ENCODE measurements around the gene CLTC.

Gene CLTC

DNA sequence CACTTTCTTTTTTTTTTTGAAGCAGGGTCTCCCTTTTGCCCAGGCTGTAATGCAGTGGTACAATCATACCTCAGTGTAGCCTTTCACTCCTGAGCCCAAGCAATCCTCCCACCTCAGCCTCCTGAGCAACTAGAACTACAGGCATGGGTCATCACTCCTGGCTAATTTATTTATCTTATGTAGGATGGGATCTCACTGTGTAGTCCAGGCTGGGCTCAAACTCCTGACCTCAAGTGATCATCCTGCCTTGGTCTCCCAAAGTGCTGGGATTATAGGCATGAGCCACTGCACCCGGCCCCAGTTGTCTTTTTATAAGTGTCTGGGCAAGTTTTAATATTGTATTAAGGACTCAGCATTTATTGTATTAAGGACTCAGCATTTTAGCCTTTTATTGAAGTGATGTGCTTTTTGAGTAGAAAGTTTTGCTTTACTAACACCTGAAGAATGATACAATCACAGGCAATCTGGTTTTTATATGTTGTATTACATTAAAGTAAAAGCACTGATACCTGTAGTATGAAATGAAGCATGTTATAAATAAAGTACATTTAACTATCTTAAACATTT lies 110.7 kb downstream of the CLTC start:
- H3K9ac ChIP-seq: no peak overlapping the region
- no peak overlapping the region for H3K27ac ChIP-seq
- peaks cover 48% of the 10 kb centered on the region for H4K20me1 ChIP-seq
- H3K4me1 ChIP-seq: no peaks in the 10 kb centered on the region
- H3K4me3 ChIP-seq: no peak overlapping the region
- no peaks in the 10 kb centered on the region for H3K27me3 ChIP-seq
- H3K9me3 ChIP-seq: no peaks in the 10 kb centered on the region
- TF ChIP-seq Cebpa-rat (IDR thresholded peaks at IDR 0.05): no peak
- H3K4me2 ChIP-seq: no peak overlapping the region
- peaks cover 22% of the 10 kb centered on the region for H3K36me3 ChIP-seq

DNA sequence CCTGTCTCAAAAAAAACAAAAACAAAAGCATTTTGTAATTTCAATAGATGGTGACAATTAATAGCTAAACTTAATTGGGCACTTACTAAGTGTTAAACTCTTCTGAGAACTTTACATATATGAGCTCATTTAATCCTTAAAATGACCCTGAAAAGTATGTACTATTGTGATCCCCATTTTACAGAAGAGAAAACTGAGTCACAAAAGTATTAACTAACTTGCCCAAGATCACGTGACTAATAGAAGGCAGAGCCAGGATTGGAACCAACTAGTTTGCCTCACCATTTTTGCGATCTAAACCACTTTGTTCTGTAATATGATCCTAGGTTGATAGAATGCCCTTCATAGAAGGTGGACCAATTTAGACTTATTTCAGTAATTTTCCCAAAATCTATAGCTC lies 114.0 kb downstream of the CLTC start:
- H3K27me3 ChIP-seq: no peaks in the 10 kb centered on the region
- no peak overlapping the region for H3K27ac ChIP-seq
- H3K9ac ChIP-seq: no peak overlapping the region
- H3K4me2 ChIP-seq: no peak overlapping the region
- TF ChIP-seq Cebpa-rat (IDR thresholded peaks at IDR 0.05): no peak
- H4K20me1 ChIP-seq: peaks cover 25% of the 10 kb centered on the region; the same call in 1 of the 2 replicates
- H3K9me3 ChIP-seq: no peaks in the 10 kb centered on the region
- peaks cover 49% of the 10 kb centered on the region for H3K36me3 ChIP-seq
- no peak overlapping the region for H3K4me3 ChIP-seq
- no peaks in the 10 kb centered on the region for H3K4me1 ChIP-seq

DNA sequence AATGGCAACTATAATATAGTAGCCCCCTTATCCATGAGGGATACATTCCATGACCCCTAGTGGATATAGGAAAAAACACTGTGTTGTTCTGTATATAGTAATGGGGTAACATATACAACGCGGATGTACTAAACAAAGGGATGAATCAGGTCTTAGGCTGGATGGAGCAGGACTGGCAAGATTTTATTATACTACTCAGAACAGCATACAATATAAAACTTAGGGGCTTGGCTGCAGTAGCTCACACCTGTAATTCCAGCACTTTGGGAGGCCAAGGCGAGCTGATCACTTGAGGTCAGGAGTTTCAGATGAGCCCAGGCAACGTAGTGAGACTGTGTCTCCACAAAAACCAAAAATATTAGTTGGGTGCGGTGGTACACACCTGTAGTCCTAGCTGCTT lies 114.5 kb downstream of the CLTC start:
- Histone ChIP-seq H3K4me3 (no peak overlapping the region), H3K36me3 (peaks cover 51% of the 10 kb centered on the region), H3K4me1 (no peaks in the 10 kb centered on the region), H3K4me2 (no peak overlapping the region), H3K27me3 (no peaks in the 10 kb centered on the region), H3K27ac (no peak overlapping the region), H4K20me1 (peaks cover 20% of the 10 kb centered on the region; the same call in 1 of the 2 replicates), H3K9me3 (no peaks in the 10 kb centered on the region), H3K9ac (no peak overlapping the region)
- TF ChIP-seq Cebpa-rat (IDR thresholded peaks at IDR 0.05): no peak

DNA sequence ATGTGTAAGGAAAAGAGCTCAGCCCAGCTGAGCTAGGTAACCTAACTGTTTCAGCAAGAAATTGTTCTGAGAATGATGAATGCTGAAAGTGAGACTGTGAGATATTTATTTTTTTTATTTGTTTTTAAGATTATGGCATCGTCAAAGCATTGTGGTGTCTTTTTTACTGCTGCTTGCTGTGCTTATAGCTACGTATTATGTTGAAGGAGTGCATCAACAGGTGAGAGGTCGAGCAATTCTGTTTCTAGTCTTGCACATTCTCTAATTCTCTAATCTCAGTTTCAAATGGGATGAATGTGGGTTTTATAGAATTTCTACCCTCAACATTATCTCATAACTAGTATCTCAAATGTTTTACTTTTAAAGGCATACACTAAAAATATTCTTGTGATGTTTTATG lies 117.6 kb downstream of the CLTC start:
- H3K36me3 ChIP-seq: peaks cover 61% of the 10 kb centered on the region

DNA sequence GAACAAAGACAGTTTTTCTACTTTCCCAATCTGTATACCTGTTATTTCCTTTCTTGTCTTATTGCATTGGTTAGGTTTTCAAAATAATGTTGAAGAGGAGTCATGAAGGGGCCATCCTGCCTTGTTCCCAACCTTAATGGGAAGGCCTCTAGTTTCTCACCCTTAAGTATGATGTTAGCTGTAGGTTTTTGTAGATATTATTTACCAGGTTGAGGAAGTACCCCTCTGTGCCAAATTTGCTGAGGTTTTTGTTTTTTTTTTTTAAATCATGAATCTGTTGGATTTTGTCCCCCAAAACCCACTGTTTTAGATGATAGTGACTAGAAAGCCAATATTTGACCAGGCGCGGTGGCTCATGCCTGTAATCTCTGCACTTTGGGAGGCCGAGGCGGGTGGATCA lies 124.1 kb downstream of the CLTC start:
- no peak overlapping the region for H3K27ac ChIP-seq
- no peaks in the 10 kb centered on the region for H3K4me1 ChIP-seq
- TF ChIP-seq Cebpa-rat (IDR thresholded peaks at IDR 0.05): no peak
- no peak overlapping the region for H3K9ac ChIP-seq
- no peaks in the 10 kb centered on the region for H4K20me1 ChIP-seq
- H3K4me2 ChIP-seq: no peak overlapping the region
- no peaks in the 10 kb centered on the region for H3K27me3 ChIP-seq
- H3K9me3 ChIP-seq: 0 out of 2 replicates have a peak, but pooled peaks cover 3% of the 10 kb centered on the region
- peaks cover 25% of the 10 kb centered on the region for H3K36me3 ChIP-seq
- no peak overlapping the region for H3K4me3 ChIP-seq

More for the DNA sequence above, 117.6 kb downstream of the CLTC start:
- no peak for TF ChIP-seq Cebpa-rat (IDR thresholded peaks at IDR 0.05)
- no peaks in the 10 kb centered on the region for H3K4me1 ChIP-seq
- H3K27ac ChIP-seq: no peak overlapping the region
- H3K4me3 ChIP-seq: no peak overlapping the region
- H3K9me3 ChIP-seq: no peaks in the 10 kb centered on the region
- H3K9ac ChIP-seq: no peak overlapping the region
- no peaks in the 10 kb centered on the region for H3K27me3 ChIP-seq
- H3K4me2 ChIP-seq: no peak overlapping the region
- 0 out of 2 replicates have a peak, but pooled peaks cover 6% of the 10 kb centered on the region for H4K20me1 ChIP-seq

DNA sequence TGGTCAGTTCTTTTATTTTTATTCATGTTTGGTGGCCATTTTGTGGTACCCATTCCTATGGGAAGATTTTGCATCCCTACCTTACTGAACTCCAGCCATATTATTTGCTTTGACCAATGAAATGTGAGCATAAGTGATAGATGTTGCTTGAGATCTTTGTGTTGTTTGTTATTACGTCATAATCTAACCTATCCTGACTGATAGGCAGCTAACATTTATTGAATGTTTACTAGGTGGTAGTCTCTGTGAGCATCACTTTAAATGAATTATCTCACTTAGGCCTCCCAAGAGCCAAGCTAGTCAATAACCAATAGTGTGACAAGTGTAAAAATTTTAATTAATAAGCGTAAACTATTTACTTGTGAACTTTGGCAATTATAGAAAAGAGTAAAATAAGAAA lies 125.3 kb downstream of the CLTC start:
- Histone ChIP-seq H4K20me1 (no peaks in the 10 kb centered on the region), H3K4me1 (no peaks in the 10 kb centered on the region), H3K27ac (no peak overlapping the region), H3K9me3 (0 out of 2 replicates have a peak, but pooled peaks cover 3% of the 10 kb centered on the region), H3K36me3 (peaks cover 19% of the 10 kb centered on the region), H3K4me2 (no peak overlapping the region), H3K4me3 (no peak overlapping the region), H3K27me3 (no peaks in the 10 kb centered on the region), H3K9ac (no peak overlapping the region)
- peak; percentile 30; the same call in 1 of the 2 replicates for TF ChIP-seq Cebpa-rat (IDR thresholded peaks at IDR 0.05)
